B cell (primary cell): ENCODE results near the gene SHANK1. TPM values are rescaled to one million over a fixed set of nuclear protein-coding genes. Genes with fewer than 3 reads are reported as not detected.

Source experiments
- ATAC-seq: fragments of 200-7000 bp; cut with Tn5 transposase; one replicate; pipeline ENCODE4 v1.10.0; 2021; ENCODE audit warnings: low read depth, mild to moderate bottlenecking, moderate number of reproducible peaks, moderate library complexity
- CTCF ChIA-PET: fragments of 350-600 bp; sonication (Branson Sonifier 250); formaldehyde crosslinking; loops from one replicate; lab custom pipeline; 2021; ENCODE audit warnings: antibody characterized with exemption, inconsistent platforms; lab: Charles Lee
- POLR2A ChIA-PET: fragments of 350-600 bp; sonication (Branson Sonifier 250); formaldehyde crosslinking; loops from one replicate; lab custom pipeline; 2021; ENCODE audit warnings: antibody characterized with exemption; lab: Charles Lee
- DNase-seq: peaks from one replicate; pipeline ENCODE4 v3.0.0; 2013
- H2AFZ ChIP-seq: 2 replicates; pipeline ENCODE4 v1.6.1; 2012; ENCODE audit warnings: mild to moderate bottlenecking, low read depth, low read length; ENCODE audit not compliant: insufficient read depth, poor library complexity, severe bottlenecking
- H3K27ac ChIP-seq, 2 donors: 1 replicate in 1 of 2; 2 replicates in 1 of 2; pipeline ENCODE4 v1.5.1; 2012 to 2013; ENCODE audit warnings: low read length in 2 of 2, mild to moderate bottlenecking in 2 of 2, moderate library complexity in 1 of 2
- H3K27me3 ChIP-seq, 4 experiments: fragments of 200-600 bp in 1 of 4; sonication (generic) in 1 of 4; replicated peaks in 1 of 4; 1 replicate in 2 of 4; 2 replicates in 2 of 4; pipeline versions ENCODE4 v1.6.1 to v1.7.0; 2013 to 2016; ENCODE audit warnings: low read length in 3 of 4, mild to moderate bottlenecking in 2 of 4, mixed read lengths in 1 of 4, moderate library complexity in 1 of 4; ENCODE audit not compliant: insufficient read depth in 4 of 4, control insufficient read depth in 3 of 4; ENCODE audit errors: control extremely low read depth in 1 of 4
- H3K36me3 ChIP-seq, 2 experiments: replicated peaks in 1 of 2; 1 replicate in 1 of 2; 2 replicates in 1 of 2; pipeline versions ENCODE4 v1.6.1 to v1.7.1; 2013; ENCODE audit warnings: low read length in 1 of 2; ENCODE audit not compliant: insufficient read depth in 2 of 2, control insufficient read depth in 1 of 2; ENCODE audit errors: control extremely low read depth in 1 of 2, extremely low read depth in 1 of 2
- H3K4me1 ChIP-seq, 2 donors: fragments of 200-600 bp in 1 of 2; sonication (generic) in 1 of 2; 1 replicate in 1 of 2; 2 replicates in 1 of 2; pipeline versions ENCODE4 v1.5.1 to v1.6.1; 2013 to 2017; ENCODE audit warnings: low read length in 2 of 2; ENCODE audit not compliant: control insufficient read depth in 2 of 2, insufficient read depth in 2 of 2
- H3K4me2 ChIP-seq: replicated peaks from 2 replicates; pipeline ENCODE3; 2012; ENCODE audit warnings: mild to moderate bottlenecking, low read depth, low read length; ENCODE audit not compliant: poor library complexity, severe bottlenecking
- H3K4me3 ChIP-seq, 5 experiments: fragments of 200-600 bp in 1 of 5; sonication (generic) in 1 of 5; 1 replicate in 3 of 5; 2 replicates in 2 of 5; pipeline versions ENCODE4 v1.5.1 to v1.7.0; 2011 to 2016; ENCODE audit warnings: low read length in 4 of 5, mild to moderate bottlenecking in 4 of 5, low read depth in 2 of 5, control low read depth in 1 of 5, moderate library complexity in 1 of 5; ENCODE audit not compliant: insufficient read depth in 1 of 5; ENCODE audit errors: control extremely low read depth in 1 of 5, extremely low read depth in 1 of 5
- H3K79me2 ChIP-seq: fragments of 200-600 bp; sonication (generic); one replicate; pipeline ENCODE4 v1.6.0; 2016; ENCODE audit warnings: low read length; ENCODE audit not compliant: control insufficient read depth, insufficient read depth
- H3K9ac ChIP-seq: fragments of 200-600 bp; sonication (generic); 2 replicates; pipeline ENCODE4 v1.6.1; 2017; ENCODE audit warnings: mild to moderate bottlenecking, low read length, moderate library complexity
- H3K9me3 ChIP-seq, 3 donors: one replicate each; pipeline versions ENCODE4 v1.6.1 to v1.7.1; 2013; ENCODE audit warnings: low read length in 2 of 3; ENCODE audit not compliant: control insufficient read depth in 2 of 3, insufficient read depth in 1 of 3; ENCODE audit errors: control extremely low read depth in 1 of 3
- H4K20me1 ChIP-seq: 2 replicates; pipeline ENCODE4 v1.6.0; 2012; ENCODE audit warnings: mild to moderate bottlenecking, low read length; ENCODE audit not compliant: insufficient read depth, control insufficient read depth, poor library complexity, severe bottlenecking
- H3K27ac Mint-ChIP-seq: one replicate; pipeline ENCODE4 v1.8.0; 2021; ENCODE audit warnings: mixed read lengths
- H3K27me3 Mint-ChIP-seq: one replicate; pipeline ENCODE4 v1.8.0; 2021; ENCODE audit warnings: mixed read lengths
- H3K4me1 Mint-ChIP-seq: one replicate; pipeline ENCODE4 v1.8.0; 2021; ENCODE audit warnings: mixed read lengths
- H3K4me3 Mint-ChIP-seq: one replicate; pipeline ENCODE4 v1.8.0; 2021; ENCODE audit warnings: mixed read lengths
- H3K9me3 Mint-ChIP-seq: one replicate; pipeline ENCODE4 v1.8.0; 2022; ENCODE audit warnings: mixed read lengths; ENCODE audit not compliant: insufficient read depth
- CTCF ChIP-seq: fragments of 200-600 bp; IDR thresholded peaks from one replicate; pipeline ENCODE4 v1.8.0; 2022; ENCODE audit warnings: antibody characterized with exemption, mild to moderate bottlenecking
- EZH2 ChIP-seq: IDR thresholded peaks from 2 replicates; pipeline ENCODE4 v1.6.1; 2012; ENCODE audit warnings: borderline replicate concordance, low read depth, mild to moderate bottlenecking, moderate library complexity, low read length; ENCODE audit not compliant: insufficient read depth, poor library complexity, severe bottlenecking
- WGBS: methylation state at CpG from one replicate; pipeline ENCODE4 v1.1.5; 2013; ENCODE audit warnings: missing lambda C conversion rate; ENCODE audit not compliant: insufficient coverage; 5-methylcytosine and 5-hydroxymethylcytosine counted together
- intact Hi-C: fragments of 100-400 bp; cut with micrococcal nuclease; formaldehyde crosslinking; loops from one replicate; pipeline ENCODE4 v1.10.0; 2022
- polyA plus RNA-seq: library from polyadenylated mRNA; depleted of rRNA; stranded (reverse); fragments of >200 nt; gene quantifications from 2 replicates; pipeline ENCODE4 v1.2.3, GENCODE V29; 2012
- total RNA-seq, 2 donors: library from RNA; stranded (reverse); fragments of 120-200 nt in 1 of 2; gene quantifications; 1 replicate in 1 of 2; 2 replicates in 1 of 2; pipeline versions ENCODE4 v1.2.3 to v1.2.4, GENCODE V29; 2013 to 2022

The SHANK1 gene
- total and polyA plus RNA-seq, 2 donors (not counting 1 experiment from before 2014, with no cell fraction given): not detected

- intact Hi-C loops: no loop called here
- TF ChIP-seq CTCF (no peak), EZH2 (no peak)
- Mint-ChIP-seq H3K27me3 (peaks cover 35% of the 10 kb centered on the region), H3K27ac (no peak overlapping the region), H3K4me3 (no peak overlapping the region), H3K4me1 (no peaks in the 10 kb centered on the region), H3K9me3 (peaks cover 9% of the 10 kb centered on the region)
- no peak overlapping the region for H3K27ac ChIP-seq
- no peak overlapping the region for H2AFZ ChIP-seq
- no peaks in the 10 kb centered on the region for H3K36me3 ChIP-seq
- WGBS: 84% methylated on average over 15 of the region's 20 CpGs
- H4K20me1 ChIP-seq: no peaks in the 10 kb centered on the region
- no peak overlapping the region for H3K9ac ChIP-seq
- POLR2A ChIA-PET: no interaction called here
- DNase-seq: no peak
- H3K4me1 ChIP-seq: no peaks in the 10 kb centered on the region
- H3K9me3 ChIP-seq: peaks cover 1 to 48% (median 24%) of the 10 kb centered on the region in 3 donors
- no peak overlapping the region for H3K4me3 ChIP-seq
- H3K27me3 ChIP-seq: peaks cover 0 to 8% (median 0%) of the 10 kb centered on the region in 4 experiments
- ATAC-seq: no peak
- H3K79me2 ChIP-seq: no peaks in the 10 kb centered on the region
- H3K4me2 ChIP-seq: no peak overlapping the region
- CTCF ChIA-PET: no interaction called here
These were observed 87.3 kb downstream of the SHANK1 start for GRCh38 chr19:50632151-50632835.

- Mint-ChIP-seq H3K9me3 (peaks cover 9% of the 10 kb centered on the region), H3K27ac (no peak overlapping the region), H3K27me3 (peaks cover 26% of the 10 kb centered on the region), H3K4me3 (no peak overlapping the region), H3K4me1 (no peaks in the 10 kb centered on the region)
- ATAC-seq (no peak), DNase-seq (no peak)
- Histone ChIP-seq H3K4me2 (no peak overlapping the region), H3K36me3 (no peaks in the 10 kb centered on the region), H3K27me3 (peaks cover 0 to 2% (median 0%) of the 10 kb centered on the region in 4 experiments), H4K20me1 (no peaks in the 10 kb centered on the region), H3K4me3 (no peak overlapping the region), H3K9ac (no peak overlapping the region), H3K27ac (no peak overlapping the region), H3K9me3 (peaks cover 1 to 40% (median 17%) of the 10 kb centered on the region in 3 donors), H3K4me1 (no peaks in the 10 kb centered on the region), H2AFZ (no peak overlapping the region), H3K79me2 (no peaks in the 10 kb centered on the region)
- ChIA-PET CTCF (no interaction called here), POLR2A (no interaction called here)
- intact Hi-C loops: no loop called here
- WGBS: 87% methylated on average over 10 of the region's 14 CpGs
- no peak for TF ChIP-seq EZH2
- TF ChIP-seq CTCF: no peak
These were observed 89.8 kb downstream of the SHANK1 start for GRCh38 chr19:50629801-50630200.
